H1 (cell line): Measurements from ENCODE around the gene AK5. TPM values are rescaled to one million over a fixed set of nuclear protein-coding genes. Genes with fewer than 3 reads are reported as not detected.
A peak's percentile ranks its signal among the peaks of the same experiment; 100 is the strongest.

Experiments used
- CTCF ChIA-PET: fragments of 300-600 bp; sonication (Branson Sonifier 250); formaldehyde crosslinking; loops from one replicate; lab custom pipeline; 2021; ENCODE audit not compliant: partially characterized antibody; lab: Charles Lee
- POLR2A ChIA-PET: fragments of 300-600 bp; sonication (Branson Sonifier 250); formaldehyde crosslinking; loops from one replicate; lab custom pipeline; 2021; ENCODE audit warnings: inconsistent platforms; ENCODE audit not compliant: partially characterized antibody; lab: Charles Lee
- DNase-seq, 2 experiments: peaks; one replicate each; pipeline versions ENCODE4 v3.0.0 to v3.0.0-alpha.2; 2010 to 2022; ENCODE audit warnings: low spot score in 2 of 2, low read depth in 1 of 2, mixed read lengths in 1 of 2
- FAIRE-seq: peaks from 2 replicates; lab custom pipeline; 2011; peaks lifted over from hg19 to GRCh38; lab: Jason Lieb, UNC
- H2AFZ ChIP-seq: 2 replicates; pipeline ENCODE4 v1.8.1; 2012; ENCODE audit warnings: low read length, inconsistent platforms
- H2AK5ac ChIP-seq: 2 replicates; pipeline ENCODE4 v1.6.1; 2013; ENCODE audit warnings: low read depth, low read length
- H2BK120ac ChIP-seq: replicated peaks from 2 replicates; pipeline ENCODE3; 2013; ENCODE audit warnings: low read depth, low read length, inconsistent platforms
- H2BK12ac ChIP-seq: 2 replicates; pipeline ENCODE4 v1.6.1; 2013; ENCODE audit warnings: low read depth, low read length
- H2BK15ac ChIP-seq: 2 replicates; pipeline ENCODE4 v1.6.1; 2013; ENCODE audit warnings: low read length
- H2BK20ac ChIP-seq: 2 replicates; pipeline ENCODE4 v1.6.1; 2013; ENCODE audit warnings: low read length
- H2BK5ac ChIP-seq: 2 replicates; pipeline ENCODE4 v1.6.1; 2013; ENCODE audit warnings: low read depth, low read length
- H3K14ac ChIP-seq: 2 replicates; pipeline ENCODE4 v1.6.1; 2013; ENCODE audit warnings: inconsistent platforms; ENCODE audit not compliant: insufficient read length
- H3K18ac ChIP-seq: 2 replicates; pipeline ENCODE4 v1.6.1; 2013; ENCODE audit warnings: low read length; ENCODE audit errors: extremely low read depth
- H3K23ac ChIP-seq: 2 replicates; pipeline ENCODE4 v1.6.1; 2013; ENCODE audit warnings: inconsistent platforms; ENCODE audit not compliant: insufficient read length
- H3K23me2 ChIP-seq: 2 replicates; pipeline ENCODE4 v1.6.1; 2013; ENCODE audit warnings: low read depth, low read length
- H3K27ac ChIP-seq: 2 replicates; pipeline ENCODE4 v1.6.1; 2011; ENCODE audit warnings: low read depth, low read length, inconsistent platforms
- H3K27me3 ChIP-seq, 4 experiments: replicated peaks in 1 of 4; 1 replicate in 1 of 4; 2 replicates in 3 of 4; pipeline versions ENCODE4 v1.6.1 to v1.8.1; 2011 to 2013; ENCODE audit warnings: low read length in 3 of 4, mild to moderate bottlenecking in 3 of 4, inconsistent platforms in 2 of 4, mixed read lengths in 2 of 4, moderate library complexity in 1 of 4; ENCODE audit not compliant: control insufficient read depth in 3 of 4, insufficient read depth in 3 of 4; ENCODE audit errors: extremely low read depth in 1 of 4
- H3K36me3 ChIP-seq, 4 experiments: 2 replicates each; pipeline versions ENCODE4 v1.6.1 to v1.8.1; 2011 to 2013; ENCODE audit warnings: mild to moderate bottlenecking in 4 of 4, low read length in 3 of 4, moderate library complexity in 2 of 4, control low read depth in 1 of 4, inconsistent platforms in 1 of 4; ENCODE audit not compliant: insufficient read depth in 4 of 4, control insufficient read depth in 2 of 4
- H3K4ac ChIP-seq: replicated peaks from 2 replicates; pipeline ENCODE3; 2013; ENCODE audit warnings: low read length, low read depth, mixed read lengths, inconsistent platforms; ENCODE audit not compliant: insufficient read length
- H3K4me1 ChIP-seq, 4 experiments: replicated peaks in 1 of 4; 1 replicate in 1 of 4; 2 replicates in 3 of 4; pipeline versions ENCODE4 v1.6.1 to v1.8.1; 2011 to 2013; ENCODE audit warnings: low read length in 3 of 4, inconsistent platforms in 2 of 4, mixed read lengths in 1 of 4; ENCODE audit not compliant: insufficient read depth in 4 of 4, control insufficient read depth in 3 of 4
- H3K4me2 ChIP-seq, 2 experiments: 2 replicates each; pipeline versions ENCODE4 v1.6.1 to v1.8.1; 2011 to 2013; ENCODE audit warnings: low read depth in 2 of 2, low read length in 2 of 2, control low read depth in 1 of 2, inconsistent platforms in 1 of 2, mild to moderate bottlenecking in 1 of 2; ENCODE audit not compliant: insufficient read depth in 1 of 2
- H3K4me3 ChIP-seq, 4 experiments: fragments of 200-600, 300-600 bp in 1 of 4; sonication (generic), shearing (Covaris generic), sonication (Bioruptor Twin) in 1 of 4; 2 replicates each; pipeline versions ENCODE4 v1.5.1 to v1.8.1; 2011 to 2016; ENCODE audit warnings: low read length in 4 of 4, low read depth in 3 of 4, control low read depth in 2 of 4, inconsistent platforms in 2 of 4, mild to moderate bottlenecking in 2 of 4, mixed read lengths in 1 of 4, moderate library complexity in 1 of 4; ENCODE audit not compliant: insufficient read depth in 2 of 4; ENCODE audit errors: extremely low read depth in 1 of 4
- H3K56ac ChIP-seq: replicated peaks from 2 replicates; pipeline ENCODE3; 2013; ENCODE audit warnings: low read depth, mild to moderate bottlenecking, mixed read lengths, low read length, inconsistent platforms; ENCODE audit not compliant: insufficient read length
- H3K79me1 ChIP-seq: 2 replicates; pipeline ENCODE4 v1.6.1; 2013; ENCODE audit warnings: low read depth, low read length, control low read depth
- H3K79me2 ChIP-seq, 2 experiments: 2 replicates each; pipeline versions ENCODE4 v1.6.1 to v1.8.1; 2012 to 2013; ENCODE audit warnings: low read length in 2 of 2, mild to moderate bottlenecking in 2 of 2, inconsistent platforms in 1 of 2; ENCODE audit not compliant: insufficient read depth in 2 of 2, control insufficient read depth in 1 of 2
- H3K9ac ChIP-seq, 4 experiments: replicated peaks in 1 of 4; 1 replicate in 1 of 4; 2 replicates in 3 of 4; pipeline versions ENCODE4 v1.6.1 to v1.8.1; 2011 to 2013; ENCODE audit warnings: low read depth in 3 of 4, low read length in 3 of 4, control low read depth in 2 of 4, mild to moderate bottlenecking in 2 of 4, moderate library complexity in 2 of 4, inconsistent platforms in 1 of 4; ENCODE audit errors: extremely low read depth in 1 of 4
- H3K9me3 ChIP-seq, 2 experiments: 2 replicates each; pipeline versions ENCODE4 v1.6.1 to v1.8.1; 2012 to 2013; ENCODE audit warnings: mild to moderate bottlenecking in 2 of 2, moderate library complexity in 2 of 2, control low read depth in 1 of 2, inconsistent platforms in 1 of 2, low read depth in 1 of 2, low read length in 1 of 2, mixed read lengths in 1 of 2; ENCODE audit not compliant: insufficient read depth in 2 of 2
- H4K20me1 ChIP-seq, 2 experiments: replicated peaks in 1 of 2; 2 replicates each; pipeline versions ENCODE3 to v1.8.1; 2011 to 2013; ENCODE audit warnings: inconsistent platforms in 2 of 2, low read length in 2 of 2, mild to moderate bottlenecking in 1 of 2; ENCODE audit not compliant: insufficient read depth in 2 of 2, control insufficient read depth in 1 of 2
- H4K5ac ChIP-seq: 2 replicates; pipeline ENCODE4 v1.6.1; 2013; ENCODE audit warnings: low read length, low read depth, mixed read lengths, inconsistent platforms; ENCODE audit not compliant: insufficient read length
- H4K8ac ChIP-seq: 2 replicates; pipeline ENCODE4 v1.8.0; 2013; ENCODE audit warnings: mild to moderate bottlenecking, moderate library complexity, low read length, inconsistent platforms; ENCODE audit not compliant: insufficient read depth; ENCODE audit errors: extremely low read depth
- H4K91ac ChIP-seq: replicated peaks from 2 replicates; pipeline ENCODE3; 2013; ENCODE audit warnings: low read length, mixed read lengths, inconsistent platforms; ENCODE audit not compliant: insufficient read length
- GTF2F1 ChIP-seq: IDR thresholded peaks from 2 replicates; pipeline ENCODE4 v1.6.1; 2012; ENCODE audit warnings: low read depth, low read length, improper control_type of control experiment, borderline replicate concordance
- ZNF274 ChIP-seq: IDR thresholded peaks from 2 replicates; pipeline ENCODE4 v1.7.0; 2012; ENCODE audit warnings: low read length, borderline replicate concordance; ENCODE audit errors: extremely low read depth
- WGBS, 2 experiments: shearing (Covaris generic) in 1 of 2; methylation state at CpG; one replicate each; pipeline versions ENCODE4 v1.1.6 to v1.1.7; 2013 to 2015; ENCODE audit warnings: low lambda C conversion rate in 2 of 2, mixed read lengths in 2 of 2, inconsistent platforms in 1 of 2, low coverage in 1 of 2, missing lambda C conversion rate in 1 of 2; ENCODE audit not compliant: insufficient replicate concordance in 2 of 2, insufficient coverage in 1 of 2, insufficient read length in 1 of 2; ENCODE audit errors: extremely low coverage in 1 of 2, missing lambda C conversion rate in 1 of 2; 5-methylcytosine and 5-hydroxymethylcytosine counted together
- polyA plus RNA-seq, 7 experiments: library from polyadenylated mRNA; depleted of rRNA in 3 of 7; stranded (reverse) in 5 of 7; unstranded in 2 of 7; fragments of >200 nt in 5 of 7; fragments of 200-250 nt in 2 of 7; gene quantifications; 1 replicate in 5 of 7; 2 replicates in 1 of 7; 4 replicates in 1 of 7; pipeline versions ENCODE4 v1.2.1 to v1.2.3, GENCODE V29; 2011 to 2013; ENCODE audit warnings: missing spikeins in 2 of 7, mixed read lengths in 2 of 7
- total RNA-seq: library from RNA; stranded (reverse); fragmentation: NEBNext Ultra II Directional; extraction: Animal tissue kit (Norgen Biotek cat#: 25700); gene quantifications from 2 replicates; pipeline ENCODE4 v1.2.1, GENCODE V29; 2021
- TF ChIP-seq, protein P1 (sequence below): IDR thresholded peaks from 2 replicates; pipeline ENCODE4 v1.6.1; 2012; ENCODE audit warnings: inconsistent platforms

The AK5 gene
- total and polyA plus RNA-seq, 2 of the 8 experiments (the other 6 are each of a cell fraction or from before 2014, with no cell fraction given) = 2.0 to 7.1 TPM

DNA sequence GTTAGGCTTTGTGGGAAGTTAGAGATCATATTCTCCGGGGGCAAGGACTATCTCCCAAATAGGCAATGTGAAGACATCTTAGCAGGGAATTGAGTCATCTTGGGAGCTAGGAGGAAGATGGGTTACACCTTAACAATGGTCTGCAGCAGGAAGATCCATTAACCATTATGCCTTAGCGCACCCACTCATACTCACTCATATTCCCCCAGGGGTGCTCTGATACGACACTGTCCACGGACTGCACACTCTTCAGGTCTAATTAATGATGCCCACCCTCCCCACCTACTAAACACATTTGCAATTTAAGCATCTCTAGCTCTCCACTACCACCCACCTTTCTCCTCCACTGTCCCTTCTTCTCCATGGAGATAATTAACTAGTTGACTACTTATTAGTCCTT lies 857 bp upstream of the AK5 start:
- Histone ChIP-seq H3K4me3 (peak overlapping the region in 2 of 4 experiments; percentile 65 to 72; a peak in 5 of 8 replicates), H2BK15ac (no peak overlapping the region), H3K56ac (no peak overlapping the region), H4K91ac (no peak overlapping the region), H3K4me1 (peaks cover 3 to 9% (median 5%) of the 10 kb centered on the region in 4 experiments; a peak in 5 of 7 replicates), H3K4ac (no peak overlapping the region), H3K9ac (no peak overlapping the region), H2BK5ac (no peak overlapping the region), H4K8ac (no peak overlapping the region), H2BK20ac (no peak overlapping the region), H3K79me2 (no peaks in the 10 kb centered on the region), H2BK120ac (no peak overlapping the region), H3K23ac (no peak overlapping the region), H3K23me2 (peaks cover 20% of the 10 kb centered on the region; the same call in 1 of the 2 replicates), H2AFZ (no peak overlapping the region), H3K27me3 (peaks cover 14 to 34% (median 23%) of the 10 kb centered on the region in 4 experiments), H2AK5ac (no peak overlapping the region), H3K14ac (no peak overlapping the region), H3K27ac (no peak overlapping the region), H4K20me1 (no peaks in the 10 kb centered on the region), H3K79me1 (no peaks in the 10 kb centered on the region), H3K4me2 (peak overlapping the region; percentile 88 to 93; a peak in 3 of 4 replicates), H2BK12ac (no peak overlapping the region), H3K18ac (no peak overlapping the region), H3K36me3 (no peaks in the 10 kb centered on the region), H4K5ac (no peak overlapping the region), H3K9me3 (no peaks in the 10 kb centered on the region)
- CTCF ChIA-PET = interaction anchor here (1.4 to 1.7 kb wide), 2 partner anchors 11 to 30 kb away, joined by 4 to 5 read pairs; no protein-coding TSS in a partner anchor
- DNase-seq (no peak), FAIRE-seq (no peak)
- 87% methylated on average over 4 of the region's 4 CpGs; no CpG with 5 or more reads in 1 of the 2 experiments for WGBS, 2 experiments
- POLR2A ChIA-PET = interaction anchor here (0.7 to 2.0 kb wide), 7 partner anchors 9 to 765 kb away, joined by 3 to 9 read pairs (median 5); partner anchors contain the start of gene PIGK
- TF ChIP-seq ZNF274 (no peak), GTF2F1 (no peak)
- TF ChIP-seq, protein P1, sequence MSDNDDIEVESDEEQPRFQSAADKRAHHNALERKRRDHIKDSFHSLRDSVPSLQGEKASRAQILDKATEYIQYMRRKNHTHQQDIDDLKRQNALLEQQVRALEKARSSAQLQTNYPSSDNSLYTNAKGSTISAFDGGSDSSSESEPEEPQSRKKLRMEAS = no peak
